CD4-positive, alpha-beta T cell (primary cell): Measurements from ENCODE around the gene ARMH4. TPM values are rescaled to one million over a fixed set of nuclear protein-coding genes. Genes with fewer than 3 reads are reported as not detected.

Source experiments
- ATAC-seq: fragments of 200-7000 bp; cut with Tn5 transposase; one replicate; pipeline ENCODE4 v1.10.0; 2022; ENCODE audit warnings: mild to moderate bottlenecking; ENCODE audit not compliant: poor library complexity
- CTCF ChIA-PET: fragments of 350-600 bp; sonication (Branson Sonifier 250); formaldehyde crosslinking; loops from one replicate; lab custom pipeline; 2021; ENCODE audit warnings: antibody characterized with exemption, inconsistent platforms; lab: Charles Lee
- POLR2A ChIA-PET: fragments of 350-600 bp; sonication (Branson Sonifier 250); formaldehyde crosslinking; loops from one replicate; lab custom pipeline; 2021; ENCODE audit warnings: antibody characterized with exemption, inconsistent platforms; lab: Charles Lee
- DNase-seq, 14 experiments: peaks; one replicate each; pipeline ENCODE4 v3.0.0-alpha.2; 2013 to 2020; ENCODE audit warnings: mixed read lengths in 2 of 14
- H3K27ac ChIP-seq, 2 donors: one replicate each; pipeline versions ENCODE4 v1.5.1 to v1.7.0; 2013; ENCODE audit warnings: low read length in 2 of 2, low read depth in 1 of 2, mild to moderate bottlenecking in 1 of 2
- H3K27me3 ChIP-seq, 2 experiments: 1 replicate in 1 of 2; 2 replicates in 1 of 2; pipeline versions ENCODE4 v1.6.1 to v1.7.0; 2013; ENCODE audit warnings: low read length in 2 of 2, control low read depth in 1 of 2, mild to moderate bottlenecking in 1 of 2, moderate library complexity in 1 of 2; ENCODE audit not compliant: insufficient read depth in 2 of 2, control insufficient read depth in 1 of 2
- H3K36me3 ChIP-seq: one replicate; pipeline ENCODE4 v1.6.1; 2013; ENCODE audit warnings: low read length, control low read depth; ENCODE audit not compliant: insufficient read depth
- H3K4me1 ChIP-seq: one replicate; pipeline ENCODE4 v1.6.1; 2013; ENCODE audit warnings: low read length, control low read depth; ENCODE audit not compliant: insufficient read depth
- H3K4me3 ChIP-seq: one replicate; pipeline ENCODE4 v1.5.1; 2013; ENCODE audit warnings: mild to moderate bottlenecking, low read length, moderate library complexity
- H3K9me3 ChIP-seq, 2 experiments: 1 replicate in 1 of 2; 2 replicates in 1 of 2; pipeline versions ENCODE4 v1.6.1 to v1.7.0; 2013; ENCODE audit warnings: low read length in 2 of 2, mild to moderate bottlenecking in 2 of 2, control low read depth in 1 of 2, moderate library complexity in 1 of 2; ENCODE audit not compliant: control insufficient read depth in 1 of 2, insufficient read depth in 1 of 2
- H3K27ac Mint-ChIP-seq: one replicate; pipeline ENCODE4 v1.8.0; 2020; ENCODE audit warnings: mixed read lengths
- H3K27me3 Mint-ChIP-seq: one replicate; pipeline ENCODE4 v1.8.0; 2021; ENCODE audit warnings: mixed read lengths
- H3K36me3 Mint-ChIP-seq: one replicate; pipeline ENCODE4 v1.8.0; 2021; ENCODE audit warnings: low read depth, mixed read lengths
- H3K4me1 Mint-ChIP-seq: one replicate; pipeline ENCODE4 v1.8.0; 2021; ENCODE audit warnings: low read depth, mixed read lengths
- H3K4me3 Mint-ChIP-seq: one replicate; pipeline ENCODE4 v1.8.0; 2020; ENCODE audit warnings: mild to moderate bottlenecking, mixed read lengths
- H3K9me3 Mint-ChIP-seq: one replicate; pipeline ENCODE4 v1.8.0; 2020; ENCODE audit warnings: mixed read lengths
- intact Hi-C, 2 experiments: fragments of 100-400 bp; cut with DNase I in 1 of 2; cut with micrococcal nuclease in 1 of 2; formaldehyde crosslinking; loops; one replicate each; pipeline versions ENCODE4 v1.15.1 to v1.9.0; 2023 to 2025; cut with DNase I, micrococcal nuclease
- total RNA-seq, 174 experiments: library from RNA in 2 of 174; stranded (reverse) in 2 of 174; gene quantifications; one replicate each; pipeline ENCODE4 v1.2.3 and lab custom pipeline; 2021 to 2026
- TF ChIP-seq, protein P1 (sequence below): fragments of 200-600 bp; IDR thresholded peaks from one replicate; pipeline ENCODE4 v1.8.0; 2022; ENCODE audit warnings: antibody characterized with exemption, mild to moderate bottlenecking

Gene ARMH4
- total RNA-seq, 2 experiments from 2014 or later = not detected

DNA sequence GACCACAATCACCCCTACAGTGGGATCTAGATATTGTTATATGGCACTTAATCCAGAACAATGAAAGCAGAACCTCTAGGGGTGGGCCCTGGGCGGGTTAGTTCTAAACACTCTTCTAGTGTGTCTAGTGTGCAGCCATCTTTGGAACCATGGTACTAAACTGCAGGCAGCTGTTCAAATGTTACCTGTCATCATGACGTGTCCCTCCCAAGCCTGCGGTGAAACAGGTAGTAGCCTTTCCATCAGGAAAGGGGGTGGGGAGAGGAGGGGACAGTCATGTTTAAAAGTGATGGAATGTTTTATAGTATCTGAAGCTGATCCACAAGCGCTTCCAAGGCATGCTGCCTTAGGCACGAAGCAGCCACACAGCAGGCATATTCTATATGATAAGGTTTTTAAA, 163.6 kb downstream of the ARMH4 start:
- Histone ChIP-seq H3K27ac (no peak overlapping the region), H3K4me3 (no peak overlapping the region), H3K27me3 (no peaks in the 10 kb centered on the region), H3K36me3 (no peaks in the 10 kb centered on the region), H3K4me1 (no peaks in the 10 kb centered on the region), H3K9me3 (no peaks in the 10 kb centered on the region)
- no peaks in the 10 kb centered on the region for H3K9me3 Mint-ChIP-seq
- H3K4me3 Mint-ChIP-seq = no peak overlapping the region
- TF ChIP-seq, protein P1, sequence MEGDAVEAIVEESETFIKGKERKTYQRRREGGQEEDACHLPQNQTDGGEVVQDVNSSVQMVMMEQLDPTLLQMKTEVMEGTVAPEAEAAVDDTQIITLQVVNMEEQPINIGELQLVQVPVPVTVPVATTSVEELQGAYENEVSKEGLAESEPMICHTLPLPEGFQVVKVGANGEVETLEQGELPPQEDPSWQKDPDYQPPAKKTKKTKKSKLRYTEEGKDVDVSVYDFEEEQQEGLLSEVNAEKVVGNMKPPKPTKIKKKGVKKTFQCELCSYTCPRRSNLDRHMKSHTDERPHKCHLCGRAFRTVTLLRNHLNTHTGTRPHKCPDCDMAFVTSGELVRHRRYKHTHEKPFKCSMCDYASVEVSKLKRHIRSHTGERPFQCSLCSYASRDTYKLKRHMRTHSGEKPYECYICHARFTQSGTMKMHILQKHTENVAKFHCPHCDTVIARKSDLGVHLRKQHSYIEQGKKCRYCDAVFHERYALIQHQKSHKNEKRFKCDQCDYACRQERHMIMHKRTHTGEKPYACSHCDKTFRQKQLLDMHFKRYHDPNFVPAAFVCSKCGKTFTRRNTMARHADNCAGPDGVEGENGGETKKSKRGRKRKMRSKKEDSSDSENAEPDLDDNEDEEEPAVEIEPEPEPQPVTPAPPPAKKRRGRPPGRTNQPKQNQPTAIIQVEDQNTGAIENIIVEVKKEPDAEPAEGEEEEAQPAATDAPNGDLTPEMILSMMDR = no peak
- no peaks in the 10 kb centered on the region for H3K36me3 Mint-ChIP-seq
- H3K27me3 Mint-ChIP-seq = peaks cover 14% of the 10 kb centered on the region
- CTCF ChIA-PET = no interaction called here
- no peak overlapping the region for H3K27ac Mint-ChIP-seq
- POLR2A ChIA-PET = no interaction called here
- no peaks in the 10 kb centered on the region for H3K4me1 Mint-ChIP-seq
- DNase-seq (no peak), ATAC-seq (no peak)
- intact Hi-C loops = no loop called here

DNA sequence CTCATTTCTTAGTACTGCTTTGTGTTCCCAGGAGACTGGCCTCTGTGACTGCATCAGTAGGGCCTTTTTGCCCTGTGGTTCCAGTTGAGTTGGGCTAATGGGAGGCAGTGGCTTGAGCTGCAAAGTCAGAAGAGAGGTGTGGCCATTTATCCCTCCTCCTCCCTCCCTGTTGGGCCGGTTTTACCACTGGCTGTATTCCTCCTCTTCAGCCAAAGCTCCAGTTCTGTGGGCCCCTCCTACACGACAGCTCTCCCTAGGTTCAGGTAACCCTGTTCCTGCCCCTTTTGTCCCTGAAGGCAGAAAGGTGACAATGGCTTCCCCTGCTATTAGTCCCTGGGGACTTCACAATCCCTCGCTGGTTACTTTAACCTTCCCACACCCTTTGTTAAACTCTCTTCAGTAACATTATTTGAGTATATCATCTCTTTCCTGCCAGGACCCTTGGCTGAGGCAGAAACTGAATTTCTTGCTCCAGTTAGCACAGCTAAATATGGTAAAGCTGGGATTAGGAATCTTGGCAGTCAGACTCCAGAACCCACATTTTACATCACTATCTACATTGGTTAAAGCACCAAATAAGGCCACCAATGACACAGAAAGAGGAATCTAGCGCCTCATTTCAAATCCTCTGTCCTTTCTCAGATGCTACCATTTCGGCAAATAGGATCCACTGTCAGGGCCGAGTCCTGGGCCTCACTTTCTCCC, 164.3 kb downstream of the ARMH4 start:
- Histone ChIP-seq H3K27ac (no peak overlapping the region), H3K4me3 (no peak overlapping the region), H3K4me1 (no peaks in the 10 kb centered on the region), H3K9me3 (no peaks in the 10 kb centered on the region), H3K27me3 (no peaks in the 10 kb centered on the region), H3K36me3 (no peaks in the 10 kb centered on the region)
- Mint-ChIP-seq H3K4me3 (no peak overlapping the region), H3K27ac (no peak overlapping the region), H3K4me1 (no peaks in the 10 kb centered on the region), H3K27me3 (peaks cover 16% of the 10 kb centered on the region), H3K36me3 (no peaks in the 10 kb centered on the region), H3K9me3 (no peaks in the 10 kb centered on the region)
- TF ChIP-seq, protein P1 = no peak
- DNase-seq = no peak
- POLR2A ChIA-PET = no interaction called here
- intact Hi-C loops = no loop called here
- CTCF ChIA-PET = no interaction called here
- ATAC-seq = no peak

DNA sequence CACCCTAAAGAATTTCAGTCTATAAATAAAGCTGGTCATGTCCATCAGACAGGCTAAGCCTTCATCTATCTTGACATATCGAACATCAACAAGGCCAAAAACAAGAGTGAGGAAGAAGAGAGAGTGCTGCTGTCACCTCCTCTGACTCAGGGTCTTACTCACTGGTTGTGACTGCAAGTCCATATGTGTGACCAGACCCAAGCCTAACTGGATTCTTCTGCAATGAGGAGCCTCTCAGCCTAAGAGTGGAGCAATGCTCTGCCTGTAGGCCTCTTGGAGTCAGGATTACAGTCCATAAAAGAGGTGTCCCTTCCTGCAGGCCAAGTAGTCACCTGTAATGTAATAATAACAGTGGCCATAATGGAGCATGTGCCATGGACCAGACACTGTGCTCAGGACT, 165.0 kb downstream of the ARMH4 start:
- ChIA-PET POLR2A (no interaction called here), CTCF (no interaction called here)
- Histone ChIP-seq H3K27ac (no peak overlapping the region), H3K4me3 (no peak overlapping the region), H3K27me3 (no peaks in the 10 kb centered on the region), H3K9me3 (no peaks in the 10 kb centered on the region), H3K4me1 (no peaks in the 10 kb centered on the region), H3K36me3 (no peaks in the 10 kb centered on the region)
- TF ChIP-seq, protein P1 = no peak
- intact Hi-C loops = no loop called here
- no peaks in the 10 kb centered on the region for H3K9me3 Mint-ChIP-seq
- no peaks in the 10 kb centered on the region for H3K36me3 Mint-ChIP-seq
- no peak overlapping the region for H3K27ac Mint-ChIP-seq
- H3K4me3 Mint-ChIP-seq = no peak overlapping the region
- no peaks in the 10 kb centered on the region for H3K4me1 Mint-ChIP-seq
- H3K27me3 Mint-ChIP-seq = peaks cover 16% of the 10 kb centered on the region
- ATAC-seq = no peak
- DNase-seq = no peak
